ENCODE measurements around the gene SEMA4B.

Gene SEMA4B

DNA sequence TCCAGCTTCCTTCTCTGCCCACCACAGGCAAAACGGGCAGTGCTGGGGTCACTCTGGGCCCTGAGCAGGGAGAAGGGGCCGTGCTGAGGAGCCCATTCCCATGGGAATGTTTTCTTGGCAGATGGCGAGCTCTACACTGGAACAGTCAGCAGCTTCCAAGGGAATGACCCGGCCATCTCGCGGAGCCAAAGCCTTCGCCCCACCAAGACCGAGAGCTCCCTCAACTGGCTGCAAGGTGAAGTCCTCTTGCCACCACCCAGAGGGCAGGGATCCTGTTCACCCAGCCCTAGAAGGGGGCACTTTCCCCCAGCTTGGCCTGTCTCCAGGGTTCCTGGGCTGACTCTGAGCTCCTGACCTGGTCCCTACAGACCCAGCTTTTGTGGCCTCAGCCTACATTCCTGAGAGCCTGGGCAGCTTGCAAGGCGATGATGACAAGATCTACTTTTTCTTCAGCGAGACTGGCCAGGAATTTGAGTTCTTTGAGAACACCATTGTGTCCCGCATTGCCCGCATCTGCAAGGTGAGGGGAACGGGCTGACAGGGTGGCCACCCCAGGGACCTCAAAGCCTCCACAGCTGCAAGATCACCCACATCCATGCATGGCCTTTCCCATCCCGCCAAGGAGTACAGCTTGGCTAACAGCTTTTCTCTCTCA lies 20.2 kb downstream of the SEMA4B start:
- no peak overlapping the region for H3K4me3 ChIP-seq (replicated peaks; ENCODE audit: low read depth, low read length)
- peak; percentile 93 for DNase-seq (ENCODE audit: low read depth)
- TF ChIP-seq, protein P1, sequence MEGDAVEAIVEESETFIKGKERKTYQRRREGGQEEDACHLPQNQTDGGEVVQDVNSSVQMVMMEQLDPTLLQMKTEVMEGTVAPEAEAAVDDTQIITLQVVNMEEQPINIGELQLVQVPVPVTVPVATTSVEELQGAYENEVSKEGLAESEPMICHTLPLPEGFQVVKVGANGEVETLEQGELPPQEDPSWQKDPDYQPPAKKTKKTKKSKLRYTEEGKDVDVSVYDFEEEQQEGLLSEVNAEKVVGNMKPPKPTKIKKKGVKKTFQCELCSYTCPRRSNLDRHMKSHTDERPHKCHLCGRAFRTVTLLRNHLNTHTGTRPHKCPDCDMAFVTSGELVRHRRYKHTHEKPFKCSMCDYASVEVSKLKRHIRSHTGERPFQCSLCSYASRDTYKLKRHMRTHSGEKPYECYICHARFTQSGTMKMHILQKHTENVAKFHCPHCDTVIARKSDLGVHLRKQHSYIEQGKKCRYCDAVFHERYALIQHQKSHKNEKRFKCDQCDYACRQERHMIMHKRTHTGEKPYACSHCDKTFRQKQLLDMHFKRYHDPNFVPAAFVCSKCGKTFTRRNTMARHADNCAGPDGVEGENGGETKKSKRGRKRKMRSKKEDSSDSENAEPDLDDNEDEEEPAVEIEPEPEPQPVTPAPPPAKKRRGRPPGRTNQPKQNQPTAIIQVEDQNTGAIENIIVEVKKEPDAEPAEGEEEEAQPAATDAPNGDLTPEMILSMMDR (IDR thresholded peaks at IDR 0.05; ENCODE audit: low read length, missing control alignments): peak; percentile 92

DNA sequence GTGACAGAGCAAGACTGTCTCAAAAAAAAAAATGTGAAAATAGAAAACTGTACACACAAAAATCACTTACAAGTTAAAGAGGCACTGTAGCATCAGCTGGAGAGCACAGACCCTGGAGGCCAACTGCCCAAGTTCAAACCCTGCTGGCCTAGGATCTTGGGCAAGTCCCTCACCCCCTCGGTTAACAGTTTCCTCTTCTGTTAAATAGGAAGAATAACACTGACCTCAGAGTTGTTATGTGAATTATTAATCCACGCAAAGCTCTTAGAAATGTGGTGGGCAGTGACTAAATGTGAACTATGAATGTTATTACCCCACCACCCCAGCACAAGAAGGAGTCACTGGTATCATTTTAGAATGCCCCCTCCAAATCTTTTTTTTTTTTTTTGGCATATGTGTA lies 21.4 kb downstream of the SEMA4B start:
- TF ChIP-seq, protein P1 (IDR thresholded peaks at IDR 0.05; ENCODE audit: low read length, missing control alignments): no peak
- no peak for DNase-seq (ENCODE audit: low read depth)
- H3K4me3 ChIP-seq (replicated peaks; ENCODE audit: low read depth, low read length): no peak overlapping the region

DNA sequence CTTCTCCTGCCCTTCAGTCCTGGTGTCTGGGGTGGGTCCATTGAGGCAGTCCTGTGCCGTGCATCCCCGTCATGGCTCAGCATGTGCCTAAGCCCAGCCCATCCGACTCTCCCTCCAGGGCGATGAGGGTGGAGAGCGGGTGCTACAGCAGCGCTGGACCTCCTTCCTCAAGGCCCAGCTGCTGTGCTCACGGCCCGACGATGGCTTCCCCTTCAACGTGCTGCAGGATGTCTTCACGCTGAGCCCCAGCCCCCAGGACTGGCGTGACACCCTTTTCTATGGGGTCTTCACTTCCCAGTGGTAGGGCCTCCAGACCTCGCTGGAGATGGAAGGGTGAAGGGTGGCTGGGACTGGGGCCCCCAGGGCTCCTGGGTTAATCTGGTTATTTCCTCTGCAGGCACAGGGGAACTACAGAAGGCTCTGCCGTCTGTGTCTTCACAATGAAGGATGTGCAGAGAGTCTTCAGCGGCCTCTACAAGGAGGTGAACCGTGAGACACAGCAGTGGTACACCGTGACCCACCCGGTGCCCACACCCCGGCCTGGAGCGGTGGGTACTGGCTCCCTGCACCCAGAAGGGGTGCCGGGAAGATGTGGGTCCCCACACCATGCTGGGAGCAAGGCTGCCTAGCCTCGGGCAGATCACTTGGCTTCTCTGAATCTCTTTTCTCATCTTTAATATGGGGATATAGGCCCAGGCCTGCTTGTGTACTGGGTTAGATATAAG lies 22.5 kb downstream of the SEMA4B start:
- no peak overlapping the region for H3K4me3 ChIP-seq (replicated peaks; ENCODE audit: low read depth, low read length)
- no peak for DNase-seq (ENCODE audit: low read depth)
- TF ChIP-seq, protein P1 (IDR thresholded peaks at IDR 0.05; ENCODE audit: low read length, missing control alignments): no peak

DNA sequence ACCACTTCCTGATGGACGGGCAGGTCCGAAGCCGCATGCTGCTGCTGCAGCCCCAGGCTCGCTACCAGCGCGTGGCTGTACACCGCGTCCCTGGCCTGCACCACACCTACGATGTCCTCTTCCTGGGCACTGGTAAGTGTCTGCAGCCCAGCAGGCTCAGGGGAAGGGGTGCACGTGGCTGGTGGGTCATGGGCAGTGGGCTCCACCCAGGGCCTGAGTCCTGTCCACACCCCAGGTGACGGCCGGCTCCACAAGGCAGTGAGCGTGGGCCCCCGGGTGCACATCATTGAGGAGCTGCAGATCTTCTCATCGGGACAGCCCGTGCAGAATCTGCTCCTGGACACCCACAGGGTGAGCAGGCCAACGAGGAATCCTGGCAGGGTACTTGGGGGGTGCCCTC lies 23.9 kb downstream of the SEMA4B start:
- H3K4me3 ChIP-seq (replicated peaks; ENCODE audit: low read depth, low read length): no peak overlapping the region
- TF ChIP-seq, protein P1 (IDR thresholded peaks at IDR 0.05; ENCODE audit: low read length, missing control alignments): no peak
- DNase-seq (ENCODE audit: low read depth): no peak

DNA sequence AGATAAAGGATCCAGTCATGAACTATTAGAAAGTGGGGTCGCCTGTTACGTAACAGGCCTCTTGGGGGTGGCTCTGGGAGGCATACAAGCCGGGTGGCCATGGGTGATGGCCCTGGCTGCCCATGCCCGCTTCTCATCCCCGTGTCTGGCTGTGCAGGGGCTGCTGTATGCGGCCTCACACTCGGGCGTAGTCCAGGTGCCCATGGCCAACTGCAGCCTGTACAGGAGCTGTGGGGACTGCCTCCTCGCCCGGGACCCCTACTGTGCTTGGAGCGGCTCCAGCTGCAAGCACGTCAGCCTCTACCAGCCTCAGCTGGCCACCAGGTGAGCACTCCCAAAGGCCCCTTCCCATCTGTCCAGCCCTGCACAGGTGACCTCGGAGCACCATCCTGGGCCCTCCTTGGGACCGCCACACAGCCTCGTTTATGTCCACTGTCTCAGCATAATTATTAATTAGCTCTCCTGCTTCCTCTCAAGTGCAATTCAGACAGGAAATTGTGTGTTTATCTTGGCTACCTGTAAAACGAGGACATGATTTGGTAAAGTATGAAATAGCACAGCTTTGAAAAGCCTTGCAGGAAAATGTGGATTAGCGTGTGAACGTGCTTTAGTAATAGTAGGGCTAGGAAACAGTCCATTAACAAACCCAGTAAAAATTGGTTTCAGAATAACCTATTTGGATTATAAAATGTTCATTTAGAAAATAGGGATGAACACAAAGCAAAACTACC lies 24.5 kb downstream of the SEMA4B start:
- no peak for DNase-seq (ENCODE audit: low read depth)
- H3K4me3 ChIP-seq (replicated peaks; ENCODE audit: low read depth, low read length): no peak overlapping the region
- TF ChIP-seq, protein P1 (IDR thresholded peaks at IDR 0.05; ENCODE audit: low read length, missing control alignments): no peak

DNA sequence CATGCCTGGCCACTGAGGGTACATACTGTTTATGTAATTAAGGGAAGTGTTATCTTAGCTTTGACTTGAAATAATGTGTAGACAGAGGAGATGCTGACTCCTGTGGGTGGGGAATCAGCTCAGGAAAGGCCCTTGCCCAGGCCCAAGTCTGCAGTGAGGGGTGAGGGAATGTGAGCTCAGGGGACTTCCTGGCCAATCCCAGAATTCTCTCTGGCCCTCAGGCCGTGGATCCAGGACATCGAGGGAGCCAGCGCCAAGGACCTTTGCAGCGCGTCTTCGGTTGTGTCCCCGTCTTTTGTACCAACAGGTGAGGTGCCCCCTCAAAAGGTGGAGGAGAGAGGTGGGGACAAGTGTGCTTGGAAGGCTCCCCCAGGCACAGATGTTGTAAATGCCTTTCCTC lies 26.2 kb downstream of the SEMA4B start:
- H3K4me3 ChIP-seq (replicated peaks; ENCODE audit: low read depth, low read length): no peak overlapping the region
- TF ChIP-seq, protein P1 (IDR thresholded peaks at IDR 0.05; ENCODE audit: low read length, missing control alignments): no peak
- no peak for DNase-seq (ENCODE audit: low read depth)
